GM12878 (cell line): ENCODE measurements around the gene BCAN. TPM values are rescaled to one million over a fixed set of nuclear protein-coding genes. Genes with fewer than 3 reads are reported as not detected.

ENCODE experiments used
- ATAC-seq: fragments of 200-7000 bp; cut with Tn5 transposase; 3 replicates; pipeline ENCODE4 v1.9.1; 2020; ENCODE audit warnings: mild to moderate bottlenecking, moderate library complexity
- BruUV-seq: library from RNA; stranded (reverse); fragments of 400-500 nt; replicated peaks from 2 replicates; lab custom pipeline; 2021; lab: Mats Ljungman, UMichigan
- CTCF ChIA-PET: fragments of 300-600 bp; sonication (Branson Sonifier 250); formaldehyde crosslinking; extraction: SDS; loops from one replicate; lab custom pipeline; 2021; ENCODE audit warnings: inconsistent platforms; lab: Yijun Ruan, JAX
- POLR2A ChIA-PET: fragments of 350-600 bp; formaldehyde crosslinking; extraction: SDS; loops from one replicate; lab custom pipeline; 2021; ENCODE audit warnings: inconsistent platforms; lab: Charles Lee
- RAD21 ChIA-PET: fragments of 300-600 bp; sonication (Branson Sonifier 250); formaldehyde crosslinking; loops from one replicate; lab custom pipeline; 2023; ENCODE audit warnings: antibody characterized with exemption; ENCODE audit not compliant: unreplicated experiment; lab: Charles Lee
- SMC1A ChIA-PET: fragments of 300-600 bp; sonication (Branson Sonifier 250); formaldehyde crosslinking; loops from one replicate; lab custom pipeline; 2023; ENCODE audit not compliant: unreplicated experiment, uncharacterized antibody; lab: Charles Lee
- DNase-seq: peaks from one replicate; pipeline ENCODE4 v3.0.0-alpha.2; 2011; ENCODE audit warnings: low read depth, low spot score
- FAIRE-seq: peaks from 3 replicates; lab custom pipeline; 2011; peaks lifted over from hg19 to GRCh38; lab: Jason Lieb, UNC
- H2AFZ ChIP-seq: 2 replicates; pipeline ENCODE4 v1.6.0; 2011; ENCODE audit warnings: low read depth, low read length, control low read depth; ENCODE audit not compliant: control insufficient read depth
- H3K27ac ChIP-seq: 2 replicates; pipeline ENCODE4 v1.5.1; 2011; ENCODE audit warnings: control low read depth; ENCODE audit not compliant: control insufficient read depth, insufficient read depth
- H3K27me3 ChIP-seq, 2 experiments: replicated peaks in 1 of 2; 2 replicates each; pipeline versions ENCODE4 v1.6.0 to v1.6.1; 2011; ENCODE audit warnings: low read length in 1 of 2; ENCODE audit not compliant: control insufficient read depth in 2 of 2, insufficient read depth in 2 of 2
- H3K36me3 ChIP-seq, 2 experiments: 2 replicates each; pipeline ENCODE4 v1.5.1; 2011; ENCODE audit warnings: low read length in 1 of 2; ENCODE audit not compliant: control insufficient read depth in 2 of 2, insufficient read depth in 2 of 2
- H3K4me1 ChIP-seq: 2 replicates; pipeline ENCODE4 v1.6.1; 2011; ENCODE audit warnings: mild to moderate bottlenecking, low read length, moderate library complexity, mixed read lengths; ENCODE audit not compliant: control insufficient read depth, insufficient read depth
- H3K4me2 ChIP-seq: 2 replicates; pipeline ENCODE4 v1.6.0; 2011; ENCODE audit warnings: control low read depth; ENCODE audit not compliant: control insufficient read depth, insufficient read depth
- H3K4me3 ChIP-seq: fragments of 200-600 bp; sonication (generic); 2 replicates; pipeline ENCODE4 v1.5.1; 2016
- H3K79me2 ChIP-seq: 2 replicates; pipeline ENCODE4 v1.6.0; 2011; ENCODE audit warnings: low read length; ENCODE audit not compliant: control insufficient read depth, insufficient read depth
- H3K9ac ChIP-seq: 2 replicates; pipeline ENCODE4 v1.8.0; 2011; ENCODE audit warnings: low read length, control low read depth, mixed read lengths; ENCODE audit not compliant: control insufficient read depth, insufficient read depth
- H3K9me3 ChIP-seq: replicated peaks from 3 replicates; pipeline ENCODE4 v1.5.1; 2011; ENCODE audit warnings: mild to moderate bottlenecking, low read length; ENCODE audit not compliant: control insufficient read depth, insufficient read depth
- H4K20me1 ChIP-seq: 2 replicates; pipeline ENCODE4 v1.6.0; 2011; ENCODE audit not compliant: control insufficient read depth, insufficient read depth
- CBFB ChIP-seq: IDR thresholded peaks from 2 replicates; pipeline ENCODE4 v1.6.1; 2016; ENCODE audit warnings: antibody characterized with exemption, low read depth
- CBX3 ChIP-seq: fragments of 200-600 bp; sonication (generic); IDR thresholded peaks from 2 replicates; pipeline ENCODE4 v1.6.1; 2016; ENCODE audit warnings: low read depth, borderline replicate concordance
- CEBPB ChIP-seq, 2 experiments: fragments of 150-350 bp in 1 of 2; IDR thresholded peaks; 2 replicates each; pipeline ENCODE4 v1.6.1; 2012 to 2014; ENCODE audit warnings: low read depth in 2 of 2, low read length in 2 of 2, borderline replicate concordance in 1 of 2, inconsistent platforms in 1 of 2
- EP300 ChIP-seq, 2 experiments: fragments of 150-350 bp in 1 of 2; IDR thresholded peaks; 2 replicates each; pipeline ENCODE4 v1.6.1; 2011 to 2012; ENCODE audit warnings: low read depth in 2 of 2, low read length in 2 of 2, borderline replicate concordance in 1 of 2, improper control_type of control experiment in 1 of 2, inconsistent platforms in 1 of 2; ENCODE audit not compliant: control insufficient read depth in 1 of 2
- MTA2 ChIP-seq: fragments of 450-650 bp; IDR thresholded peaks from 2 replicates; pipeline ENCODE4 v1.6.1; 2016; ENCODE audit warnings: low read depth, mild to moderate bottlenecking, moderate library complexity
- NFXL1 ChIP-seq: fragments of 450-650 bp; IDR thresholded peaks from 2 replicates; pipeline ENCODE4 v1.6.1; 2017; ENCODE audit warnings: antibody characterized with exemption, mild to moderate bottlenecking, borderline replicate concordance
- PAX5 ChIP-seq: IDR thresholded peaks from 2 replicates; pipeline ENCODE4 v1.6.1; 2011; ENCODE audit warnings: low read depth, low read length, borderline replicate concordance
- TARDBP ChIP-seq: IDR thresholded peaks from 2 replicates; pipeline ENCODE4 v1.6.1; 2016; ENCODE audit warnings: borderline replicate concordance
- WGBS: methylation state at CpG from one replicate; pipeline ENCODE4 v1.1.6; 2016; ENCODE audit warnings: low lambda C conversion rate; ENCODE audit not compliant: insufficient replicate concordance, insufficient coverage; ENCODE audit errors: missing lambda C conversion rate; 5-methylcytosine and 5-hydroxymethylcytosine counted together
- in situ Hi-C: fragments of 300-500 bp; cut with MboI; formaldehyde crosslinking; loops from 9 replicates; pipeline ENCODE4 v1.14.3; 2018; ENCODE audit warnings: mixed read lengths
- intact Hi-C: fragments of 100-400 bp; cut with micrococcal nuclease; formaldehyde crosslinking; loops from one replicate; pipeline ENCODE4 v1.14.2; 2022; ENCODE audit not compliant: unreplicated experiment
- polyA plus RNA-seq, 11 experiments: library from polyadenylated mRNA; depleted of rRNA in 4 of 11; unstranded in 6 of 11; stranded (reverse) in 5 of 11; fragments of >200 nt; fragmentation: Nextera tagmentation in 4 of 11; fragmentation: Illumina TruSeq in 1 of 11; extraction: Ambion mirVana in 4 of 11; extraction: Trizol in 1 of 11; gene quantifications; 1 replicate in 1 of 11; 2 replicates in 10 of 11; pipeline versions ENCODE4 v1.2.1 to v1.2.3, GENCODE V29; 2011 to 2016; ENCODE audit warnings: inconsistent platforms in 2 of 11, missing spikeins in 2 of 11, low read depth in 1 of 11
- total RNA-seq, 4 experiments: library from RNA; depleted of rRNA in 3 of 4; stranded (reverse); fragments of >200 nt in 3 of 4; fragmentation: Illumina TruSeq in 1 of 4; extraction: Trizol in 1 of 4; gene quantifications; 2 replicates each; pipeline versions ENCODE4 v1.2.1 to v1.2.3, GENCODE V29; 2013 to 2021
- TF ChIP-seq, protein P1 (sequence below): IDR thresholded peaks from 2 replicates; pipeline ENCODE4 v1.6.1; 2012; ENCODE audit warnings: low read depth, low read length, improper control_type of control experiment
- TF ChIP-seq, protein P2 (sequence below): fragments of 450-650 bp; IDR thresholded peaks from 2 replicates; pipeline ENCODE4 v1.6.1; 2016; ENCODE audit warnings: mild to moderate bottlenecking

The BCAN gene
- total and polyA plus RNA-seq, 10 of the 15 experiments (the other 5 are each of a cell fraction or from before 2014, with no cell fraction given) = 0.05 to 1.3 (median 0.18) TPM; not detected in 1

DNA sequence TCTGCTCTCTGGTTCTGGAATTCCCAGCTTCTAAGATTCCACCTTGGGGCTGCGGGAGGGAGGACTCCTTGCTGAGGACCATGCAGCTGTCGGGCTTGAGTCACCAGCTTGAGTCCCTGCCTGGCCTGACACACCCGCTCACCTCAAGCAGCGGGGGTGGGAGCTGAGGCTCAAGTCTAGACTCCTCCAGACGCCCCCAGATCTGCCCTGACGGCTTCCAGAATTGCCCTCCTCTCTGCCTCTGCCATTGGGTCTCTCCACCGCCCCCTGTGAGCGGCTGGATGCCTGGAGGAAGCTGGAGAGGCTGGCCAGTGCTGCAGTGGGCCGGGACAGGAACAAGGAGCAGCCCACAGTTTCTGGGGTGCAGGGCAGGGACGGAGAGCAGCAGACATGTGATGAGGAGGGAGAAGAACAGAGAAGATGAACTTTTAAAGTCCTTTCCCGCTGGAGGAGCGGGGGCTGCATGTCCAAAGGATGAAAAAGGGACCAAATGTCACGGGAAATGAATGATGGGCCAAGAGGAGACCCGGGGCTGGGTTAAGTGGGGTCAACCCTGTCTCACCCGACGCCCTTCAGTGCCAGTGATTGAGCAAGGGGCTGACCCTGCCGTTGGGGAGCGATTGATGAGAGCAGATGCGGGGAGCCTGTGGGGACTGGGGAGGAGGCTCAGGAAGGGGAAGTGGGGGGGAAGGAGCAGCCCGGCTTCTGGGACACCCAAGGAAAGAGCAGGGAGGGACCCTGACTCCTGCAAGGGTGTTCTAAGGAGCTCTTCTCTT lies 49.9 kb downstream of the BCAN start:
- no peak overlapping the region for H3K27ac ChIP-seq
- DNase-seq (no peak), ATAC-seq (no peak), FAIRE-seq (no peak)
- no peak overlapping the region for H3K4me2 ChIP-seq
- H3K4me1 ChIP-seq = no peaks in the 10 kb centered on the region
- ChIA-PET SMC1A (interaction anchor here (1.1 to 4.0 kb wide), 3 partner anchors 15 to 169 kb away, joined by 3 to 168 read pairs (median 29); partner anchors contain the start of genes ISG20L2, METTL25B and NTRK1), POLR2A (interaction anchor here (0.7 kb wide), 1 partner anchor 34 kb away, joined by 3 read pairs; no protein-coding TSS in a partner anchor), CTCF (interaction anchor here (1.0 to 11.1 kb wide), 9 partner anchors 9 to 199 kb away, joined by 3 to 433 read pairs (median 68); partner anchors contain the start of genes CRABP2, INSRR, ISG20L2 and METTL25B), RAD21 (interaction anchor here (4.3 to 10.2 kb wide), 3 partner anchors 15 to 168 kb away, joined by 28 to 173 read pairs (median 57); partner anchors contain the start of genes CRABP2, INSRR, ISG20L2 and METTL25B)
- H3K9me3 ChIP-seq = no peaks in the 10 kb centered on the region
- no peak overlapping the region for H3K4me3 ChIP-seq
- peaks cover 18 to 33% of the 10 kb centered on the region in 2 experiments for H3K27me3 ChIP-seq
- in situ Hi-C loops = no loop called here
- WGBS = 6% methylated on average over 16 of the region's 20 CpGs
- BruUV-seq = no TSS peak
- intact Hi-C loops = no loop called here
- H4K20me1 ChIP-seq = peaks cover 4% of the 10 kb centered on the region; the same call in 1 of the 2 replicates
- H3K79me2 ChIP-seq = no peaks in the 10 kb centered on the region
- H3K36me3 ChIP-seq = no peaks in the 10 kb centered on the region
- H2AFZ ChIP-seq = no peak overlapping the region
- H3K9ac ChIP-seq = no peak overlapping the region
- TF ChIP-seq NFXL1 = no peak
- TF ChIP-seq, all 136 proteins: peak for 0

DNA sequence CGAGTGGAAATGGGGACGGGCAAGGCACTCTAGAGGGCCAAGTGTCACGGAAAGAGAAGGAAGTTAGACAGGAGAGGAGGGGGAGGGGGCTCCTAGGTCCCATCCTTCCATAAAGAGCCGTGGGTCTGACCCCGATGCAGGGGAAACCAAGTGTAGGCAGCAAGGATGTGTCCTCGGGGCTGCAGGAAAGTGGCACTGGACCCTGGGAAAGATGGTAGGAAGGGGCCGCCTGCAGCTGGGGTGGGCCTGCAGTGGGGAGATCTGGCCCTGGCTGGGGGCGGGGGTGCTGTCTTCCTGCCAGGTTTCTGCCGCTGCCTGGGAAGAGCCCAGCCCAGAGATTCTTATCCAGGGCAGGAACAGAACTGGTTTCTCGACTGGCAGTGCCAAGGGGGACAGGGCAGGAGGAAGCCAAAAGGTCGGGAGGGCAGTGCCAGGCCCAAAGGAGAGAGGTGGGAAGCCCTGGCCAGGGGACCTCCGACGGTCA lies 50.6 kb downstream of the BCAN start:
- Histone ChIP-seq H3K27ac (no peak overlapping the region), H3K27me3 (peaks cover 18 to 33% of the 10 kb centered on the region in 2 experiments), H2AFZ (no peak overlapping the region), H4K20me1 (peaks cover 4% of the 10 kb centered on the region; the same call in 1 of the 2 replicates), H3K4me3 (no peak overlapping the region), H3K9ac (no peak overlapping the region), H3K9me3 (no peaks in the 10 kb centered on the region), H3K4me2 (no peak overlapping the region), H3K4me1 (no peaks in the 10 kb centered on the region), H3K36me3 (no peaks in the 10 kb centered on the region), H3K79me2 (no peaks in the 10 kb centered on the region)
- RAD21 ChIA-PET = interaction anchor here (4.3 to 10.2 kb wide), 3 partner anchors 14 to 167 kb away, joined by 28 to 173 read pairs (median 57); partner anchors contain the start of genes CRABP2, INSRR, ISG20L2 and METTL25B
- ATAC-seq (no peak), DNase-seq (no peak), FAIRE-seq (no peak)
- intact Hi-C loops = no loop called here
- 8% methylated on average over 13 of the region's 13 CpGs for WGBS
- in situ Hi-C loops = no loop called here
- CTCF ChIA-PET = interaction anchor here (1.0 to 11.1 kb wide), 5 partner anchors 12 to 167 kb away, joined by 3 to 433 read pairs (median 106); partner anchors contain the start of genes CRABP2, INSRR, ISG20L2 and METTL25B
- SMC1A ChIA-PET = interaction anchor here (4.0 kb wide), 1 partner anchor 33 kb away, joined by 168 read pairs; the partner anchor contains the start of genes ISG20L2 and METTL25B
- POLR2A ChIA-PET = no interaction called here
- no TSS peak for BruUV-seq
- TF ChIP-seq CEBPB (IDR thresholded peaks at IDR 0.05; ENCODE audit: borderline replicate concordance in 1 of 2, low read depth in 2 of 2, low read length in 2 of 2) (no peak), CBFB (no peak), MTA2 (no peak), PAX5 (no peak), EP300 (IDR thresholded peaks at IDR 0.05; ENCODE audit: borderline replicate concordance in 1 of 2, control insufficient read depth in 1 of 2, low read depth in 2 of 2, low read length in 2 of 2) (no peak), TARDBP (no peak), CBX3 (no peak)
- TF ChIP-seq, protein P1, sequence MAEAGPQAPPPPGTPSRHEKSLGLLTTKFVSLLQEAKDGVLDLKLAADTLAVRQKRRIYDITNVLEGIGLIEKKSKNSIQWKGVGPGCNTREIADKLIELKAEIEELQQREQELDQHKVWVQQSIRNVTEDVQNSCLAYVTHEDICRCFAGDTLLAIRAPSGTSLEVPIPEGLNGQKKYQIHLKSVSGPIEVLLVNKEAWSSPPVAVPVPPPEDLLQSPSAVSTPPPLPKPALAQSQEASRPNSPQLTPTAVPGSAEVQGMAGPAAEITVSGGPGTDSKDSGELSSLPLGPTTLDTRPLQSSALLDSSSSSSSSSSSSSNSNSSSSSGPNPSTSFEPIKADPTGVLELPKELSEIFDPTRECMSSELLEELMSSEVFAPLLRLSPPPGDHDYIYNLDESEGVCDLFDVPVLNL = no peak
- TF ChIP-seq, protein P2, sequence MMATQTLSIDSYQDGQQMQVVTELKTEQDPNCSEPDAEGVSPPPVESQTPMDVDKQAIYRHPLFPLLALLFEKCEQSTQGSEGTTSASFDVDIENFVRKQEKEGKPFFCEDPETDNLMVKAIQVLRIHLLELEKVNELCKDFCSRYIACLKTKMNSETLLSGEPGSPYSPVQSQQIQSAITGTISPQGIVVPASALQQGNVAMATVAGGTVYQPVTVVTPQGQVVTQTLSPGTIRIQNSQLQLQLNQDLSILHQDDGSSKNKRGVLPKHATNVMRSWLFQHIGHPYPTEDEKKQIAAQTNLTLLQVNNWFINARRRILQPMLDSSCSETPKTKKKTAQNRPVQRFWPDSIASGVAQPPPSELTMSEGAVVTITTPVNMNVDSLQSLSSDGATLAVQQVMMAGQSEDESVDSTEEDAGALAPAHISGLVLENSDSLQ = no peak
